ENCODE measurements around the gene SPACA7.

Gene SPACA7

GRCh38 chr13:112443191-112443994 is 67.2 kb downstream of the SPACA7 start:
- no peak for TF ChIP-seq POLR2A (IDR thresholded peaks at IDR 0.05; ENCODE audit: low read depth, low read length)
- no peak for FAIRE-seq
- no peak for DNase-seq (ENCODE audit: insufficient read length, low spot score)

DNA sequence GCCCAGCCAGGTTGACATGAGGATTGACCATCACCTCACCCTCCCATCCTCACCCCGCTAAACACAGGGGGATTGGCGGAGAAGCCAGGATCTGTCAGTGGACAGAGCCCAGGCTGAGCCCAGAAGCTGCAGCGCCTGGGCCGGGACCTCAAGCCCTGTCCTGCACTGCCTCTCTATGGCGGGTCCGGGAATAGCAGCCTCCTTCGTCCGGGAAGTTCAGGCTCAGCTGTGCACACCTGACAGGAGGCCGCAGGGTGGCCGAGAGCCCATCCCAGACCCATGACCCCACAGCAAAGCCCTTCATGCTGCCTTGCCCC is 67.8 kb downstream of the SPACA7 start:
- FAIRE-seq (peak; percentile 55), DNase-seq (ENCODE audit: insufficient read length, low spot score) (peak; percentile 98)
- TF ChIP-seq POLR2A (IDR thresholded peaks at IDR 0.05; ENCODE audit: low read depth, low read length): no peak

GRCh38 chr13:112444416-112445399 is 68.6 kb downstream of the SPACA7 start:
- FAIRE-seq: no peak
- DNase-seq (ENCODE audit: insufficient read length, low spot score): no peak
- no peak for TF ChIP-seq POLR2A (IDR thresholded peaks at IDR 0.05; ENCODE audit: low read depth, low read length)

- no peak for DNase-seq (ENCODE audit: insufficient read length, low spot score)
- no peak for FAIRE-seq
- no peak for TF ChIP-seq POLR2A (IDR thresholded peaks at IDR 0.05; ENCODE audit: low read depth, low read length)
Measured at GRCh38 chr13:112445411-112446271, 69.5 kb downstream of the SPACA7 start.

- TF ChIP-seq POLR2A (IDR thresholded peaks at IDR 0.05; ENCODE audit: low read depth, low read length): no peak
- no peak for DNase-seq (ENCODE audit: insufficient read length, low spot score)
- no peak for FAIRE-seq
Measured at GRCh38 chr13:112446347-112446861, 70.2 kb downstream of the SPACA7 start.

GRCh38 chr13:112446867-112447266 is 70.7 kb downstream of the SPACA7 start:
- FAIRE-seq: no peak
- no peak for TF ChIP-seq POLR2A (IDR thresholded peaks at IDR 0.05; ENCODE audit: low read depth, low read length)
- no peak for DNase-seq (ENCODE audit: insufficient read length, low spot score)

- no peak for DNase-seq (ENCODE audit: insufficient read length, low spot score)
- no peak for FAIRE-seq
- TF ChIP-seq POLR2A (IDR thresholded peaks at IDR 0.05; ENCODE audit: low read depth, low read length): no peak
Measured at GRCh38 chr13:112447306-112447705, 71.2 kb downstream of the SPACA7 start.

DNA sequence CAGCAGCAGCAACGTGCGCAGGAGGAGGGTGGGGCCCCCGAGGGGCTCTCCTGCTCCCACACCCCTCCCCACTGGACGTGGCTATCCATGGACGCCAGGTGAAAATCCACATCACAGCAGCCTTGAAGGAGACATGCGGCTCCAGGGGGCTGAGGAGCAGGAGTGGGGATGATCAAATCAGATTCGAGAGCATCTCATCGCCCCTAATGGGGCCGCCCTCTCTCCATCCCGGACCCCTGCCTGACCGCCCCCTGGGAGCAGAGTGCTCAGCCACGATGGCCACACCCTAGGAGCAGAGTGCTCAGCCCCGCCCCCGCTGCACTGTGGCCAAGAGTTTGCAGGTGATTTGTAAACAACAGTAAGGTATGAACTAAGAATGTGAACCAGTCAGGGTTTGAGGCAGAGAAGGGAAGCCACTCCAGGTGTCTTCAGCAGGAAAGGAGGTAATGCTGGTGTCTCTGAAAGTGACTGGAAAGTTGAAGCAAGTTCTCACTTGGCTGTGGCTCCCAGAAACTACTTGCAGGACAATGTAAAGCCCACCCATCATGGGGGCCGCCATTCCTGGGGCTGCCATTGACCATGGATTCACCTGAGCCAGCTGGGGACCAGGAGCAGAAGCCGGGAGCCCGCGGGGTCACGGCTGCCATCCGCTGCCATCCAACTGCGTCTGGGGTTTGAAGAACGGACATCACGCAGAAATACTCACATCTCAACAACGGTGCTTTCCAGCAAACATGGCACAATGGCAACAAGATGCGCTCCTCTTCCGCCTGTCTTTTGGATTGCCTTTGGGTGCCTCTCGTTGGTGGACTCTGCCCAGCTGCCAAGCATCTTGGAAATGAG is 71.8 kb downstream of the SPACA7 start:
- no peak for FAIRE-seq
- no peak for DNase-seq (ENCODE audit: insufficient read length, low spot score)
- TF ChIP-seq POLR2A (IDR thresholded peaks at IDR 0.05; ENCODE audit: low read depth, low read length): no peak

GRCh38 chr13:112448621-112449544 is 72.7 kb downstream of the SPACA7 start:
- DNase-seq (ENCODE audit: insufficient read length, low spot score) (no peak), FAIRE-seq (no peak)
- TF ChIP-seq POLR2A (IDR thresholded peaks at IDR 0.05; ENCODE audit: low read depth, low read length): no peak

GRCh38 chr13:112449545-112449930 is 73.4 kb downstream of the SPACA7 start:
- DNase-seq (ENCODE audit: insufficient read length, low spot score) (no peak), FAIRE-seq (no peak)
- no peak for TF ChIP-seq POLR2A (IDR thresholded peaks at IDR 0.05; ENCODE audit: low read depth, low read length)

DNA sequence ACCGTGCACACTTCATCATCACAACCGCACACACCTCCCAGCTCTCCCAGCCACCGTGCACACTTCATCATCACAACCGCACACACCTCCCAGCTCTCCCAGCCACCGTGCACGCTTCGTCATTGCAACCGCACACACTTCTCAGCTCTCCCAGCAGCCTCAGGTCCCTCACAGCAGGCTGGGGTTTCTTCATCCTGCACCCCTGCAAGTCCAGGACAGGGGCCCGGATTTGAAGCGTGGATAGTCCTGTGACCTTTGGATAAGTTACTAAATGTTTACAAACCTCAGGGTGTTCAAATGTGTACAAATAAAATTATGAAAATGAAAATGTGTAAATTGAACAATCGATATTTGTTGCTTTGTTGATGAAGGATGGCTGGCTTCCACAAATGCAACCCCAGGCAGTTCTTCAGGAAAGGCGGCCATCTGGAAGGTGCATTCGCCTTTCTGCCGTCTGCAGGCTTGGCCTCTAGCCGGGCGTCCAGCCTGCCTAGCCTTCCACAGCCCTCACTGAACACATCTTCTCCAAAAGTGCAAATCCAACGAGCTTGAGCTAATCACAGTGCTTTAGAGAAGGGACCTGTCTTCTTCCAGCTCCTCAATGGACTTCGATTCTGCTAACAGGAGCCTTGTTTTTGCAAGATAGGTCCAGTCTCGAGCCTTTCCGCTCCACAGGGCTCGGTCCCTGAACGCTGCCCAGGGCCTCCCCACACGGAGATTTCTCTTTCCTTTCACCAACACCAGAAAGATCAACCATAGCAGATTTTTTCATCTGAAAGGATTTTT is 74.2 kb downstream of the SPACA7 start:
- DNase-seq (ENCODE audit: insufficient read length, low spot score) (no peak), FAIRE-seq (no peak)
- no peak for TF ChIP-seq POLR2A (IDR thresholded peaks at IDR 0.05; ENCODE audit: low read depth, low read length)

All from H54 (cell line).